Frontal cortex (tissue), 4 donors: ENCODE measurements around the gene ARHGAP26. TPM values are rescaled to one million over a fixed set of nuclear protein-coding genes. Genes with fewer than 3 reads are reported as not detected.
A peak's percentile ranks its signal among the peaks of the same experiment; 100 is the strongest.
"Not testable (repeated sequence)": the region's sequence is repeated elsewhere in the genome, so short reads cannot be mapped to it uniquely, and the experiment has no call there.

Experiments used
- DNase-seq, 2 donors: peaks; one replicate each; pipeline ENCODE4 v3.0.0; 2012; ENCODE audit warnings: low spot score in 2 of 2
- FAIRE-seq: peaks from 2 replicates; lab custom pipeline; 2012; peaks lifted over from hg19 to GRCh38; lab: Jason Lieb, UNC
- total RNA-seq: library from RNA; depleted of rRNA; stranded (reverse); fragments of >200 nt; gene quantifications from one replicate; pipeline ENCODE4 v1.2.3, GENCODE V29; 2014
- donor health status: control.
- donor health status: control.
- donor health status: control.

ARHGAP26 gene
- total RNA-seq, 1 donor from 2014 or later: 7.3 TPM

GRCh38 chr5:142998316-142999020 is 228.3 kb downstream of the ARHGAP26 start:
- no peak for FAIRE-seq
- no peak for DNase-seq

GRCh38 chr5:143000551-143000950 is 230.4 kb downstream of the ARHGAP26 start:
- DNase-seq, FAIRE-seq: not testable (repeated sequence)

- FAIRE-seq: no peak
- DNase-seq: no peak
These were observed 231.7 kb downstream of the ARHGAP26 start for GRCh38 chr5:143001764-143002351.

- DNase-seq (peak in 1 of 2 donors; percentile 36), FAIRE-seq (no peak)
These were observed 232.5 kb downstream of the ARHGAP26 start for GRCh38 chr5:143002459-143003327.

GRCh38 chr5:143003328-143003636 is 233.1 kb downstream of the ARHGAP26 start:
- no peak for DNase-seq
- FAIRE-seq: no peak

DNA sequence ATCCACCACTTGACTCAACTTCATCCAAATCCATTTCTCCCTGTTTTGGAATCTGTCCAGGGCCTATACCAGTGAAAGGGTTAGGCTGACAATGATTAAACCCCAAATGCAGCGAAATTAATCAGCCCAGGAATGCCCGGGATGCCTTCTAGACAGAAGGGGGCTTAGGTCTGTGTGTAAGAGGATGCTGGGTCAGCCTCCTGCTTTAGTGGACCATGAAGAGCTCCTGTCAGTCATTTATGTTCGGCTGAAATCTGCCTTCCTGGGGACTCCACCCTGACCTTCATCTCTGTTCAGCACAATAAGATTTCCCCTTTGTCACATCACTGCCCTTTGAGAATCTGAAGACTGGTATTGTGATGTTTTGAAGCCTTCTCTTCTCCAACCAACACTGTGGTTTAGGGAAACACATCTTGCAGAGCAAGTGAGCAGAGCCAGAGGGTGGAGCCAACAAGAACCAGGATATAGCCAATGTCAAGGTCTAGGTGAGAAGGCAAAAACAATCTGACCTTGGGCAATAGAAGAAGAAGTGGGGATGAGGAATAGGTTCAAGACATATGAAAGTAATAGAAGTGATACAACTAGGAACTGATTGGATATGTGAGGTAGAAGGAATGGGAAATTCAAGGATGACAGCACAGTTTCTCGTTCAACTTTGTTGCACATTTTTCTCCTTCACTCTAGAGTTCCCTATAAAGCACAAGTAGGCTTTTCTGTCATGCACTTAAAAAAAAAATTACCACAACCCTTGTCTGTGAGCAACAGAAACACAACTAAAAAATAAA is 234.4 kb downstream of the ARHGAP26 start:
- DNase-seq (no peak), FAIRE-seq (no peak)

- no peak for DNase-seq
- no peak for FAIRE-seq
These were observed 236.3 kb downstream of the ARHGAP26 start for GRCh38 chr5:143006501-143006900.

DNA sequence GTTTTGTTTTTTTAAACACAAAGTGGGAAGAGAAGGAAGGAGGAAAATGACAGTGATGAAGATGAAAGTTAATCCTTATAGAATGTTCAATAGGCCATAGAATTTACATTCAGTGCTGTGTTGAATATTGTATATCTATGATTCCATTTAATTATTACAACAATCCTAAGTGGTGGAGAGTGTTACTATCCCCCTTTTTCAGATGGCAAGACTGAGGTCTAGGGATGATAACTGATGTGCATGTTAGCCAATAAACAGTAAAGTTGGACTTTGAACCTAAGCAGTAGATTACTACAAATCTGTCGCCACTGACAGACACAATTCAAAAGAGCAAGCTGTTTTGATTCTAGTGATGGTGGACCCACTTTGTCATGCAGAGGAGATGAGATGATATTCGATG is 237.9 kb downstream of the ARHGAP26 start:
- FAIRE-seq (no peak), DNase-seq (no peak)

- DNase-seq: no peak
- no peak for FAIRE-seq
These were observed 238.8 kb downstream of the ARHGAP26 start for GRCh38 chr5:143008809-143009521.

- no peak for FAIRE-seq
- DNase-seq: no peak
These were observed 240.2 kb downstream of the ARHGAP26 start for GRCh38 chr5:143010351-143010750.

GRCh38 chr5:143011585-143011984 is 241.4 kb downstream of the ARHGAP26 start:
- no peak for DNase-seq
- no peak for FAIRE-seq

DNA sequence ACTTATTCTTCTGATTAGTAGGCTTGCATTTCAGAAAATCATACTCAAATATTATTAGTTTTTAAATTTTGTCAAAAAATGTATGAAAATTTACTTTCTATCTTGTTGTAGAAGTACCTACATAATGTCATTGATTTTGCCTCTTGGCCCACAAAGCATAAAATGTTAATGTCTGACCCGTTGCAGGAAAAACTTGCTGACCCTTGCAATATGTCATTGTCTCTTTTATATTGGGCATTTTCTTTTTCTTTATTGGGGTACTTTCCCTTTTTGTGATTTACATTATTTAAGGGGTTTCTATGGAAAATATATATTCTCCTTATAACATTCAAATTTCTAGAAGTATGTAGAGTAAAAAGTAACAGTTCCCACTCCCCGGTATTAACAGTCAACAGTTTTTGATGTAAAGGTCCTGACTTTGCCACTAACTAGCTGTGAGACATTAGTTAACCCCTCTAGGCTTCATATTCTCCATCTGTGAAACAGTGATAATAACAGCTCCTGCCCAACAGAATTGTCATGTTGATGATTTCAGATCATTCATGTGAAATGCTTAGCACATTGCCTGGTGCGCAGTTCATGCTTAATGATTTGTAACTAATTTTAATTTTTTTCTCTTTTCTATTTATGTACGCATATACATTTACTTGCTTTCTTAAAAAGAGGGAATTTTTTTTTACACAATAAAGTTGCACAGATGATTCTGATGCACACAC is 243.2 kb downstream of the ARHGAP26 start:
- FAIRE-seq (no peak), DNase-seq (no peak)

DNA sequence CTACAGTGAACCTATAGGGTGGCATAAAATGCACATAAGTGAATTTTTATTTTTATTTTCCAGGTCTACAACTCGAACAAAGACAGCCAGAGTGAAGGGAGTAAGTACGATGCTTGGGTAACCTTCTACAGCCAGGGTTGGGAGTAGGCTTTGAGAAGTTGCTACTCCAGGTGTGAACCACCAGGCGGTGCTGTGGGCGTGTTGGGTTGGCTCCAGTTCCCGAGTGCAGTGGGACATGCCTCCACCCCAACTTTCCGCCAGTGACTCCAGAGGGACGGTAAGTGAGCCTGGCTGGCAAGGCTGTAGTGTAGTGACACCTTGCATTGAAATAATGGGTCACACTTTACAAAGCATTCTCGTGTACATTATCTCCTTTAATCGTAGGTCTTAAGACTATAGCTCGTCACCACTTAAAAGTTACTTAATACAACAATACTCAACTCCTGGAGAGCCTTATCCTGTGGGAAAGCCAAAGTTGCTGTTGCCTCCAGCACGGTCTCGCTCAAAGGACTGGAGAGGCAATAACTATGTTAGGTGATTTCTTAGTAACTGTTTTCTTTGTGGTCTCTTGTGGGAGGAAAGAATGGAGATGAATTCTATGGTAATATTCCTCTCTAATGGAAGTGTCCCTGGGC is 244.0 kb downstream of the ARHGAP26 start:
- FAIRE-seq: no peak
- no peak for DNase-seq

- DNase-seq (no peak), FAIRE-seq (no peak)
These were observed 246.8 kb downstream of the ARHGAP26 start for GRCh38 chr5:143016777-143017516.

- FAIRE-seq: no peak
- no peak for DNase-seq
These were observed 247.4 kb downstream of the ARHGAP26 start for GRCh38 chr5:143017541-143017940.

DNA sequence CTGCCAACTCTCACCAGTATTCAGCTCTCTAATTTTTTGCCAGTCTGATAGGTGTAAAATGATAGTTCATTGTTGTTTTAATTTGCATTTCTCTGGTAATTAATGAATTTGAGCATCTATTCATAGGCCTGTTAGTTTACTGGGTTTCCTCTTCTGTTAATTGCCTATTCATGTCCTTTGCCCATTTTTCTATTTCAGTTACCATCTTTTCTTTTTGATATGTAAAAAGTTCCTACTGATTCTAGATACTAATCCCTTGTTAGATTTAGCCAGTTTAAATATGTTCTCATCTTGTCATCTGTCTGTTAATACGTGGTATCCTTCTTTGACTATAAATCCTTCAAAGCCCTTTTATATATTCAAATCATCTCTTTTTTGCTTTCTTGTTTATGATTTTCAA is 247.8 kb downstream of the ARHGAP26 start:
- no peak for DNase-seq
- no peak for FAIRE-seq

DNA sequence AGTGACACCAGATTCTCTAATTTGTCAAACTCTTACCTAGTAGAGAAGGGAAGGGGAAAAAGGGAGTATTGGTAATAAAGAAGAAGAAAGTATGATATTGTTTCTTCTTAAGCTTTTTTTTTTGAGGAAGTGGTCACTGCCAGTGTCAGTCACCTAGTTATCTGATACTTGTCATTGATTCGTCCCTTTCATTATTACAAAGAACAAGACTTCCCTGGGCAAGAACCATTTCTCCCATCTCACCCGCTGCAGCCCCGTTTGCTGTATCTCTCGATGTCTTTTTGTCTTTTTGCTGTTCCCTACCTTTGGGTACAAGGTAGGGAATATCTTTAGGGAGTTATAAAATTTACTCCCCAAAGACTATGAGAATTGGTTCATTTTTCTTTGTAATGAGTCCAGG is 249.0 kb downstream of the ARHGAP26 start:
- DNase-seq: no peak
- no peak for FAIRE-seq
